ENCODE data around the gene TBCD. TPM values are rescaled to one million over a fixed set of nuclear protein-coding genes. Genes with fewer than 3 reads are reported as not detected.
"Not testable (repeated sequence)": the region's sequence is repeated elsewhere in the genome, so short reads cannot be mapped to it uniquely, and the experiment has no call there.

Gene TBCD
- total and polyA plus RNA-seq, 9 of the 15 experiments (the other 6 are each of a cell fraction or from before 2014, with no cell fraction given), result 8.9 to 98.5 (median 28.0) TPM

- H3K4me2 ChIP-seq (ENCODE audit: insufficient read depth, low read length); H3K79me2 ChIP-seq (ENCODE audit: control insufficient read depth, insufficient read depth, low read length); in situ Hi-C loops (cut with MboI); H2AFZ ChIP-seq (ENCODE audit: low read depth, low read length); H3K36me3 ChIP-seq (ENCODE audit: control insufficient read depth, insufficient read depth, low read length); FAIRE-seq; H3K9me1 ChIP-seq (ENCODE audit: control insufficient read depth, insufficient read depth, low read length); H3K4me3 ChIP-seq; ATAC-seq; H3K9me3 ChIP-seq (replicated peaks; ENCODE audit: control insufficient read depth, insufficient read depth, low read depth, low read length); H4K20me1 ChIP-seq (replicated peaks; ENCODE audit: control insufficient read depth, insufficient read depth, low read length); POLR2A ChIA-PET; H3K9ac ChIP-seq (ENCODE audit: insufficient read depth in 1 of 2, low read depth in 2 of 2, low read length in 2 of 2); H3K27me3 ChIP-seq (ENCODE audit: control insufficient read depth in 2 of 2, insufficient read depth in 2 of 2, low read length in 2 of 2); CTCF ChIA-PET (ENCODE audit: low intra/inter-chr PET ratio); intact Hi-C loops (cut with micrococcal nuclease); BruUV-seq (replicated peaks); H3K4me1 ChIP-seq (replicated peaks in 1 of 2; ENCODE audit: control insufficient read depth in 2 of 2, insufficient read depth in 2 of 2, low read length in 2 of 2); DNase-seq (ENCODE audit: extremely low read depth in 1 of 4, low spot score in 3 of 4); H3K27ac ChIP-seq (ENCODE audit: extremely low read depth, low read depth, low read length): not testable (repeated sequence)
- TF ChIP-seq ZNF146 (CRISPR knock-in tag; IDR thresholded peaks at IDR 0.05; ENCODE audit: unreplicated experiment) (peak; percentile 91), KDM1A (IDR thresholded peaks at IDR 0.05) (peak in 1 of 2 experiments; percentile 31; a peak in 1 of 4 replicates)
- 71% methylated on average over 3 of the region's 4 CpGs for WGBS (ENCODE audit: insufficient coverage, low coverage, missing lambda C conversion rate)
These were observed 203.8 kb downstream of the TBCD start for GRCh38 chr17:82955627-82956026.

- DNase-seq (ENCODE audit: extremely low read depth in 1 of 4, low spot score in 3 of 4), result no peak
- Histone ChIP-seq H3K4me1 (replicated peaks in 1 of 2; ENCODE audit: control insufficient read depth in 2 of 2, insufficient read depth in 2 of 2, low read length in 2 of 2) (peaks cover 0 to 13% of the 10 kb centered on the region in 2 experiments; a peak in 1 of 5 replicates), H3K79me2 (ENCODE audit: control insufficient read depth, insufficient read depth, low read length) (no peaks in the 10 kb centered on the region), H2AFZ (ENCODE audit: low read depth, low read length) (no peak overlapping the region), H3K36me3 (ENCODE audit: control insufficient read depth, insufficient read depth, low read length) (peaks cover 6% of the 10 kb centered on the region; the same call in 2 of the 3 replicates), H3K9me3 (replicated peaks; ENCODE audit: control insufficient read depth, insufficient read depth, low read depth, low read length) (peaks cover 4% of the 10 kb centered on the region), H3K9ac (ENCODE audit: insufficient read depth in 1 of 2, low read depth in 2 of 2, low read length in 2 of 2) (no peak overlapping the region), H3K9me1 (ENCODE audit: control insufficient read depth, insufficient read depth, low read length) (no peaks in the 10 kb centered on the region), H3K27me3 (ENCODE audit: control insufficient read depth in 2 of 2, insufficient read depth in 2 of 2, low read length in 2 of 2) (no peaks in the 10 kb centered on the region), H3K27ac (ENCODE audit: extremely low read depth, low read depth, low read length) (no peak overlapping the region), H4K20me1 (replicated peaks; ENCODE audit: control insufficient read depth, insufficient read depth, low read length) (no peaks in the 10 kb centered on the region), H3K4me2 (ENCODE audit: insufficient read depth, low read length) (no peak overlapping the region), H3K4me3 (no peak overlapping the region)
- CTCF ChIA-PET (ENCODE audit: low intra/inter-chr PET ratio), result no interaction called here
- no peak for ATAC-seq
- intact Hi-C loops (cut with micrococcal nuclease), result no loop called here
- POLR2A ChIA-PET, result no interaction called here
- BruUV-seq (replicated peaks), result no TSS peak
- no peak for FAIRE-seq
- 87% methylated on average over 15 of the region's 18 CpGs for WGBS (ENCODE audit: insufficient coverage, low coverage, missing lambda C conversion rate)
- in situ Hi-C loops (cut with MboI), result no loop called here
- TF ChIP-seq POLR2G (IDR thresholded peaks at IDR 0.05; ENCODE audit: low read depth, low read length) (peak; percentile 40), ZNF699 (CRISPR knock-in tag; IDR thresholded peaks at IDR 0.05; ENCODE audit: insufficient replicate concordance) (no peak), ILK (tag; IDR thresholded peaks at IDR 0.05; ENCODE audit: borderline replicate concordance, low read depth) (no peak), DDX20 (tag; IDR thresholded peaks at IDR 0.05; ENCODE audit: low read depth) (no peak), PKNOX1 (IDR thresholded peaks at IDR 0.05) (no peak)
These were observed 204.4 kb downstream of the TBCD start for GRCh38 chr17:82956146-82956725.
